Type B pancreatic cell (in vitro differentiated cells): ENCODE results near the gene NPR2. TPM values are rescaled to one million over a fixed set of nuclear protein-coding genes. Genes with fewer than 3 reads are reported as not detected.

ENCODE experiments used
- DNase-seq: peaks from one replicate; pipeline ENCODE4 v3.0.0; 2021; ENCODE audit warnings: mixed read lengths; ENCODE audit not compliant: unreplicated experiment; ENCODE audit errors: extremely low spot score
- H3K27ac Mint-ChIP-seq: 2 replicates; pipeline ENCODE4 v1.8.0; 2021; ENCODE audit warnings: mild to moderate bottlenecking, mixed read lengths
- H3K27me3 Mint-ChIP-seq: 2 replicates; pipeline ENCODE4 v1.8.0; 2021; ENCODE audit warnings: mixed read lengths
- H3K36me3 Mint-ChIP-seq: 2 replicates; pipeline ENCODE4 v1.8.0; 2021; ENCODE audit warnings: mixed read lengths
- H3K4me1 Mint-ChIP-seq: one replicate; pipeline ENCODE4 v1.8.0; 2021; ENCODE audit warnings: mixed read lengths; ENCODE audit not compliant: unreplicated experiment
- H3K4me3 Mint-ChIP-seq: 2 replicates; pipeline ENCODE4 v1.8.0; 2021; ENCODE audit warnings: mild to moderate bottlenecking, mixed read lengths
- H3K9me3 Mint-ChIP-seq: 2 replicates; pipeline ENCODE4 v1.8.0; 2021; ENCODE audit warnings: mixed read lengths
- total RNA-seq: library from RNA; stranded (reverse); gene quantifications from 2 replicates; pipeline ENCODE4 v1.2.1, GENCODE V29; 2021; ENCODE audit warnings: low replicate concordance
- TF ChIP-seq, protein P1 (sequence below): fragments of 200-600 bp; sonication (generic); conservative IDR thresholded peaks from 2 replicates; pipeline ENCODE4 v1.5.0; 2021; ENCODE audit warnings: antibody characterized with exemption, mild to moderate bottlenecking

Gene NPR2
- total RNA-seq, 1 donor from 2014 or later = 23.3 TPM

DNA sequence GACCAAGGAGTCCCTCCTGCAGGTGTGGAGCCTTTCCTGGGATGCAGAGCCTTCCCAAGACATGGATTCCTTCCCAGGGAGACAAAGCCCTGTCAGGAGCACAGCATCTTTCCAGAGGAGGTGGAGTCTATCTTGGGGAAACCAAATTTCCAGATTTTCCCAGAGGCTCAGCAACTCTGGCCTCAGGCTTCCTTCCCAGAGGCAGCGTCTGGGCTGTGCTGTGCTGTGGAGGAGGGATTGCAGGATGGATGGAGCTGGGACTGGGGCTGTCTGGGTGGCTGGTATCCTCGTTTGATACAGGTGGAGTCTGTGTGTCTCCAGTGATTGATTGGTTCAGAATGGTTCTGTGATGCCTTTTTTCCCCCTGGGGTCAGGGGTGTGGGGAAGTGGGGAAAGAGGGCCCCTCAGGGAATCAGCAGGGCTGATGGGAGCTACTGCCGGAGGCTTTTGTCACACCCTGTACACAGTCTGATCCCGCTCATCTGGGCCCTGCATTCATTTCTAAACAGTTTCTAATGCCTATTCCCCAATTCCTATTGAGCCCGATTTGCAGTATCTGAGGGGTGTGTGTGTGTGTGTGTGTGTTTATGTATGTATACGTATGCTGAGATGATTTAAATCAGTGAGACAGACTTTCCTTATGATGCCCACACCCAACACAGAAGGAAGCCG is 62.8 kb downstream of the NPR2 start:
- Mint-ChIP-seq H3K4me3 (no peak overlapping the region), H3K36me3 (no peaks in the 10 kb centered on the region), H3K9me3 (no peaks in the 10 kb centered on the region), H3K4me1 (no peaks in the 10 kb centered on the region), H3K27ac (no peak overlapping the region), H3K27me3 (peaks cover 4% of the 10 kb centered on the region)
- DNase-seq = peak; percentile 43
- TF ChIP-seq, protein P1, sequence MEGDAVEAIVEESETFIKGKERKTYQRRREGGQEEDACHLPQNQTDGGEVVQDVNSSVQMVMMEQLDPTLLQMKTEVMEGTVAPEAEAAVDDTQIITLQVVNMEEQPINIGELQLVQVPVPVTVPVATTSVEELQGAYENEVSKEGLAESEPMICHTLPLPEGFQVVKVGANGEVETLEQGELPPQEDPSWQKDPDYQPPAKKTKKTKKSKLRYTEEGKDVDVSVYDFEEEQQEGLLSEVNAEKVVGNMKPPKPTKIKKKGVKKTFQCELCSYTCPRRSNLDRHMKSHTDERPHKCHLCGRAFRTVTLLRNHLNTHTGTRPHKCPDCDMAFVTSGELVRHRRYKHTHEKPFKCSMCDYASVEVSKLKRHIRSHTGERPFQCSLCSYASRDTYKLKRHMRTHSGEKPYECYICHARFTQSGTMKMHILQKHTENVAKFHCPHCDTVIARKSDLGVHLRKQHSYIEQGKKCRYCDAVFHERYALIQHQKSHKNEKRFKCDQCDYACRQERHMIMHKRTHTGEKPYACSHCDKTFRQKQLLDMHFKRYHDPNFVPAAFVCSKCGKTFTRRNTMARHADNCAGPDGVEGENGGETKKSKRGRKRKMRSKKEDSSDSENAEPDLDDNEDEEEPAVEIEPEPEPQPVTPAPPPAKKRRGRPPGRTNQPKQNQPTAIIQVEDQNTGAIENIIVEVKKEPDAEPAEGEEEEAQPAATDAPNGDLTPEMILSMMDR = no peak

DNA sequence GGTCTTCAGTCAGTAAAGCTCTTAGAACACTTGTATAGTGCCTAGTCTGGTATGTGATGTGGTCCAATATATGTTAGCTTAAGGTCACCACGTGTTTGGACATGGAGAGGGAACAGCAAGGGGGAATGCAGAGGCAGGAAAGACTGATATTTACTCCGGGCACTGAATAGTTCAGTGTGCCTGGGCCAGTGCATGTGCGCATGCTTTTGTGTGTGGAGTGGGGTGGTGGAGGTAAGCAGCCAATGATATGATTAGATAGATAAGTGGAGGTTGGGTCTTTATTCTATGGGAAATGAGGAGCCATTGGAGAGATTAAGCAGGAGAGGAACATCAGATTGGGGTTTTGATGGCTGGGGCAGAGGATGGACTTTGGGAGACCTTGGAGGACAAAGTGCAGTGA is 64.8 kb downstream of the NPR2 start:
- TF ChIP-seq, protein P1 = no peak
- no peaks in the 10 kb centered on the region for H3K9me3 Mint-ChIP-seq
- H3K4me1 Mint-ChIP-seq = no peaks in the 10 kb centered on the region
- no peak for DNase-seq
- H3K27ac Mint-ChIP-seq = no peak overlapping the region
- H3K4me3 Mint-ChIP-seq = no peak overlapping the region
- H3K36me3 Mint-ChIP-seq = no peaks in the 10 kb centered on the region
- peaks cover 16% of the 10 kb centered on the region for H3K27me3 Mint-ChIP-seq

DNA sequence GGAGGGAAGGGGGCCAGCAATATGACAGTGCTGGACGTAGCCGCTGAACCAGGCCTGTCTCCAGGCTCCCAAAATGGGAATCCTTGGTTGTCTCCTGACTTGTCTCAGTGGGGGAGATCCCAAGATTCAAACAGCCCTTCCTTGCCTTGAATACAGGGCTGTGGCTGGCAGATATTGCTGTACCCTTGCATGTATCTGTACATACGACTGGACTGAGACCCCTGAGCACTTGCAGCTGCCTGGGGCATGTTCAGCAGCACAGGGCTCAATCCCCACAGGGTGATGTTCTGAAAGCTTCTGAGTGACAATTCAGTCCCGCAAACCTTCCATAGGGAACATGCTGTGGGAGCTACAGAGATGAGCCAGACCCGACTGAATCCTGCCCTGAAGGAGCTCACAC is 65.5 kb downstream of the NPR2 start:
- TF ChIP-seq, protein P1 = no peak
- peak; percentile 57 for DNase-seq
- Mint-ChIP-seq H3K27me3 (peaks cover 23% of the 10 kb centered on the region), H3K9me3 (no peaks in the 10 kb centered on the region), H3K4me1 (no peaks in the 10 kb centered on the region), H3K4me3 (no peak overlapping the region), H3K27ac (no peak overlapping the region), H3K36me3 (no peaks in the 10 kb centered on the region)

DNA sequence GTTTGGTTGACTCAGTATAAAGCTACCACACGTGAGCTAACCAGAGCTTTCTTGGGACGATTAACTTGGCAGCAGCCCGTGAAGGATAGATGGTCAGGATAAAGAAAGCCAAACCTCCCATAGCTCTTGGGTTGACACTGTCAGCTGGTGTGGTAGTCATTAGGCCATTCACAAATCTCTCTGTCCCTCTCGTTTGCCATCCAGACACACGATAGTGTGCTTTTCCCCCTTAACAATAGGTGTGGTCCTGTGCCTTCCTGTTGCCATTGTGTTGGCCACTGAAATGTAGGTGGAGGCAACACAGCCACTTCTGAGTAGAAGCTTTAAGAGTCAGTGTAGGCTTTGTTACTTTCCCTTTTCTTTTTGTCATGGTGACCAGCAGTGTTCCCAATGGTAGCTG is 67.1 kb downstream of the NPR2 start:
- Mint-ChIP-seq H3K9me3 (no peaks in the 10 kb centered on the region), H3K36me3 (no peaks in the 10 kb centered on the region), H3K27ac (no peak overlapping the region), H3K4me3 (no peak overlapping the region), H3K4me1 (no peaks in the 10 kb centered on the region), H3K27me3 (peaks cover 34% of the 10 kb centered on the region)
- no peak for DNase-seq
- TF ChIP-seq, protein P1 = no peak

Other genes starting within 250 kb of the NPR2 start
- 30.6 and 42.4 TPM in 2 replicates for gene TESK1, start 186.3 kb upstream of the NPR2 start, total RNA-seq
- 1.5 and 2.8 TPM in 2 replicates for gene CD72, start 173.2 kb upstream of the NPR2 start, total RNA-seq
- not detected in 2 replicates for gene SIT1, start 140.7 kb upstream of the NPR2 start, total RNA-seq
- 16,039 and 18,328 TPM in 2 replicates for gene RMRP, start 133.6 kb upstream of the NPR2 start, total RNA-seq
- gene CCDC107, start 133.3 kb upstream of the NPR2 start, total RNA-seq = 15.6 and 17.2 TPM in 2 replicates
- 7.1 and 14.2 TPM in 2 replicates for gene ARHGEF39, start 126.4 kb upstream of the NPR2 start, total RNA-seq
- gene CA9, start 117.7 kb upstream of the NPR2 start, total RNA-seq = 1.5 TPM in 1 of 2 replicates, not detected in the other
- 17.7 and 241 TPM in 2 replicates for gene TPM2, start 101.7 kb upstream of the NPR2 start, total RNA-seq
- 136 and 164 TPM in 2 replicates for gene TLN1, start 59.4 kb upstream of the NPR2 start, total RNA-seq
- gene CREB3, start 58.9 kb upstream of the NPR2 start, total RNA-seq = 29.1 and 36.4 TPM in 2 replicates
- 100 and 103 TPM in 2 replicates for gene GBA2, start 42.4 kb upstream of the NPR2 start, total RNA-seq
- gene RGP1, start 42.3 kb upstream of the NPR2 start, total RNA-seq = 35.0 and 35.7 TPM in 2 replicates
- gene MSMP, start 37.3 kb upstream of the NPR2 start, total RNA-seq = not detected in 2 replicates
- gene SPAG8, start 20.7 kb downstream of the NPR2 start, total RNA-seq = 0.71 and 14.2 TPM in 2 replicates
- gene HINT2, start 23.5 kb downstream of the NPR2 start, total RNA-seq = 41.7 and 51.1 TPM in 2 replicates
- 1.1 TPM in 1 of 2 replicates, not detected in the other for gene FAM221B, start 37.1 kb downstream of the NPR2 start, total RNA-seq
- gene TMEM8B, start 37.6 kb downstream of the NPR2 start, total RNA-seq = 13.8 and 27.2 TPM in 2 replicates
- not detected in 2 replicates for gene OR13J1, start 78.8 kb downstream of the NPR2 start, total RNA-seq
- 0.40 TPM in 1 of 2 replicates, not detected in the other for gene HRCT1, start 114.6 kb downstream of the NPR2 start, total RNA-seq
- gene SPAAR, start 117.9 kb downstream of the NPR2 start, total RNA-seq = not detected in 2 replicates
- gene OR2S2, start 166.6 kb downstream of the NPR2 start, total RNA-seq = not detected in 2 replicates
- gene RECK, start 245.3 kb downstream of the NPR2 start, total RNA-seq = 1.9 and 11.7 TPM in 2 replicates